ENCODE data around the gene MLLT3. TPM values are rescaled to one million over a fixed set of nuclear protein-coding genes. Genes with fewer than 3 reads are reported as not detected.

MLLT3 gene
- total and polyA plus RNA-seq, 2 of the 8 experiments (the other 6 are each of a cell fraction or from before 2014, with no cell fraction given), result 5.9 to 9.6 TPM

GRCh38 chr9:20476912-20477521 lies 145.3 kb downstream of the MLLT3 start:
- Histone ChIP-seq H3K9ac (replicated peaks in 1 of 4; ENCODE audit: extremely low read depth in 1 of 4, low read depth in 3 of 4, low read length in 3 of 4) (no peak overlapping the region), H3K27ac (ENCODE audit: low read depth, low read length) (no peak overlapping the region), H3K23ac (ENCODE audit: insufficient read length) (no peak overlapping the region), H3K27me3 (replicated peaks in 1 of 4; ENCODE audit: control insufficient read depth in 3 of 4, extremely low read depth in 1 of 4, insufficient read depth in 3 of 4, low read length in 3 of 4) (no peaks in the 10 kb centered on the region), H3K23me2 (ENCODE audit: low read depth, low read length) (no peaks in the 10 kb centered on the region), H3K4ac (replicated peaks; ENCODE audit: insufficient read length, low read depth, low read length) (no peak overlapping the region), H4K91ac (replicated peaks; ENCODE audit: insufficient read length, low read length) (no peak overlapping the region), H3K79me1 (ENCODE audit: low read depth, low read length) (no peaks in the 10 kb centered on the region), H2BK12ac (ENCODE audit: low read depth, low read length) (no peak overlapping the region), H2AFZ (ENCODE audit: low read length) (no peak overlapping the region), H3K4me2 (ENCODE audit: insufficient read depth in 1 of 2, low read depth in 2 of 2, low read length in 2 of 2) (no peak overlapping the region), H3K14ac (ENCODE audit: insufficient read length) (no peak overlapping the region), H2BK20ac (ENCODE audit: low read length) (no peak overlapping the region), H3K9me3 (ENCODE audit: insufficient read depth in 2 of 2, low read depth in 1 of 2, low read length in 1 of 2) (no peaks in the 10 kb centered on the region), H3K4me1 (replicated peaks in 1 of 4; ENCODE audit: control insufficient read depth in 3 of 4, insufficient read depth in 4 of 4, low read length in 3 of 4) (peaks cover 0 to 12% (median 3%) of the 10 kb centered on the region in 4 experiments; a peak in 4 of 7 replicates), H3K4me3 (ENCODE audit: extremely low read depth in 1 of 4, insufficient read depth in 2 of 4, low read depth in 3 of 4, low read length in 4 of 4) (no peak overlapping the region), H2BK120ac (replicated peaks; ENCODE audit: low read depth, low read length) (no peak overlapping the region), H4K20me1 (replicated peaks in 1 of 2; ENCODE audit: control insufficient read depth in 1 of 2, insufficient read depth in 2 of 2, low read length in 2 of 2) (no peaks in the 10 kb centered on the region), H3K56ac (replicated peaks; ENCODE audit: insufficient read length, low read depth, low read length) (no peak overlapping the region), H4K5ac (ENCODE audit: insufficient read length, low read depth, low read length) (no peak overlapping the region), H4K8ac (ENCODE audit: extremely low read depth, insufficient read depth, low read length) (no peak overlapping the region), H2BK15ac (ENCODE audit: low read length) (no peak overlapping the region), H3K79me2 (ENCODE audit: control insufficient read depth in 1 of 2, insufficient read depth in 2 of 2, low read length in 2 of 2) (no peaks in the 10 kb centered on the region), H2BK5ac (ENCODE audit: low read depth, low read length) (no peak overlapping the region), H3K36me3 (ENCODE audit: control insufficient read depth in 2 of 4, insufficient read depth in 4 of 4, low read length in 3 of 4) (no peaks in the 10 kb centered on the region), H3K18ac (ENCODE audit: extremely low read depth, low read length) (no peak overlapping the region), H2AK5ac (ENCODE audit: low read depth, low read length) (no peak overlapping the region)
- WGBS, 2 experiments (ENCODE audit: extremely low coverage in 1 of 2, insufficient coverage in 1 of 2, insufficient read length in 1 of 2, insufficient replicate concordance in 2 of 2, low coverage in 1 of 2, low lambda C conversion rate in 2 of 2, missing lambda C conversion rate in 1 of 2), result 63% methylated on average over 2 of the region's 2 CpGs; no CpG with 5 or more reads in 1 of the 2 experiments
- no peak for DNase-seq (ENCODE audit: low read depth in 1 of 2, low spot score in 2 of 2)
- CTCF ChIA-PET (ENCODE audit: partially characterized antibody), result interaction anchor here (0.6 to 2.0 kb wide), 4 partner anchors 82 to 296 kb away, joined by 3 to 6 read pairs (median 4); no protein-coding TSS in a partner anchor
- POLR2A ChIA-PET (ENCODE audit: partially characterized antibody), result no interaction called here
- no peak for FAIRE-seq
- TF ChIP-seq MAFK (IDR thresholded peaks at IDR 0.05; ENCODE audit: low read depth, low read length) (no peak), BACH1 (IDR thresholded peaks at IDR 0.05; ENCODE audit: low read length) (no peak), CTBP2 (IDR thresholded peaks at IDR 0.05; ENCODE audit: borderline replicate concordance, insufficient read depth, insufficient read length, low read length) (no peak), RXRA (IDR thresholded peaks at IDR 0.05; ENCODE audit: insufficient read depth, low read depth, low read length) (no peak), TCF12 (IDR thresholded peaks at IDR 0.05; ENCODE audit: low read depth, low read length) (no peak), GTF2F1 (IDR thresholded peaks at IDR 0.05; ENCODE audit: borderline replicate concordance, low read depth, low read length) (no peak), TEAD4 (IDR thresholded peaks at IDR 0.05; ENCODE audit: low read depth, low read length) (no peak), POU5F1 (IDR thresholded peaks at IDR 0.05; ENCODE audit: low read depth, low read length) (no peak), ZNF274 (IDR thresholded peaks at IDR 0.05; ENCODE audit: borderline replicate concordance, extremely low read depth, low read length) (no peak), GABPA (IDR thresholded peaks at IDR 0.05; ENCODE audit: borderline replicate concordance, insufficient read depth, low read length) (no peak), KDM4A (IDR thresholded peaks at IDR 0.05; ENCODE audit: low read depth, low read length, severe bottlenecking) (no peak), JUN (IDR thresholded peaks at IDR 0.05; ENCODE audit: low read depth, low read length) (no peak), POLR2AphosphoS5 (IDR thresholded peaks at IDR 0.05; ENCODE audit: low read depth, low read length) (no peak), SRF (IDR thresholded peaks at IDR 0.05; ENCODE audit: low read depth, low read length) (no peak)

Data from H1 (cell line).